Smooth muscle cell (in vitro differentiated cells): ENCODE results near the gene OAS3. TPM values are rescaled to one million over a fixed set of nuclear protein-coding genes. Genes with fewer than 3 reads are reported as not detected.

Experiments used
- DNase-seq: peaks from one replicate; lab custom pipeline; 2025; ENCODE audit not compliant: unreplicated experiment; lab: John Stamatoyannopoulos, UW
- H2AFZ ChIP-seq: fragments of 200-600 bp; sonication (generic); 2 replicates; pipeline ENCODE4 v1.6.0; 2016; ENCODE audit warnings: antibody characterized with exemption, low read depth, mild to moderate bottlenecking
- H3F3A ChIP-seq: fragments of 200-600 bp; sonication (generic); 2 replicates; pipeline ENCODE4 v1.6.0; 2017; ENCODE audit warnings: antibody characterized with exemption, low read depth
- H3K27ac ChIP-seq: fragments of 200-600 bp; sonication (generic); 2 replicates; pipeline ENCODE4 v1.5.1; 2016; ENCODE audit warnings: low read depth, mild to moderate bottlenecking
- H3K27me3 ChIP-seq: fragments of 200-600 bp; sonication (generic); 2 replicates; pipeline ENCODE4 v1.6.1; 2016; ENCODE audit warnings: low read depth, mild to moderate bottlenecking
- H3K36me3 ChIP-seq: fragments of 200-600 bp; sonication (generic); 2 replicates; pipeline ENCODE4 v1.5.1; 2016; ENCODE audit warnings: low read depth
- H3K4me1 ChIP-seq: fragments of 200-600 bp; sonication (generic); 2 replicates; pipeline ENCODE4 v1.5.1; 2016; ENCODE audit warnings: low read depth
- H3K4me2 ChIP-seq: fragments of 200-600 bp; sonication (generic); 2 replicates; pipeline ENCODE4 v1.6.0; 2016; ENCODE audit warnings: mild to moderate bottlenecking
- H3K4me3 ChIP-seq: fragments of 200-600 bp; sonication (generic); 2 replicates; pipeline ENCODE4 v1.5.1; 2016; ENCODE audit warnings: mild to moderate bottlenecking
- H3K79me2 ChIP-seq: fragments of 200-600 bp; sonication (generic); 2 replicates; pipeline ENCODE4 v1.6.0; 2016; ENCODE audit warnings: low read depth, mild to moderate bottlenecking
- H3K9ac ChIP-seq: fragments of 200-600 bp; sonication (generic); 2 replicates; pipeline ENCODE4 v1.6.0; 2016; ENCODE audit warnings: low read depth
- H3K9me3 ChIP-seq: fragments of 200-600 bp; sonication (generic); replicated peaks from 2 replicates; pipeline ENCODE4 v1.5.1; 2016; ENCODE audit warnings: low read depth
- H4K20me1 ChIP-seq: fragments of 200-600 bp; sonication (generic); 2 replicates; pipeline ENCODE4 v1.6.0; 2016; ENCODE audit warnings: low read depth
- CTCF ChIP-seq: fragments of 200-600 bp; sonication (generic); IDR thresholded peaks from 2 replicates; pipeline ENCODE4 v1.5.1; 2017; ENCODE audit warnings: borderline replicate concordance, mild to moderate bottlenecking, antibody characterized with exemption; ENCODE audit not compliant: insufficient read depth, poor library complexity, severe bottlenecking
- WGBS: methylation state at CpG from one replicate; pipeline ENCODE4 v1.1.7; 2016; ENCODE audit warnings: low lambda C conversion rate; 5-methylcytosine and 5-hydroxymethylcytosine counted together
- polyA plus RNA-seq: library from polyadenylated mRNA; unstranded; fragments of >200 nt; fragmentation: Nextera tagmentation; extraction: Ambion mirVana; gene quantifications from 2 replicates; pipeline ENCODE4 v1.2.1, GENCODE V29; 2016
- total RNA-seq: library from RNA; depleted of rRNA; stranded (reverse); fragments of >200 nt; gene quantifications from 2 replicates; pipeline ENCODE4 v1.2.3, GENCODE V29; 2014

The OAS3 gene
- total and polyA plus RNA-seq, 2 experiments from 2014 or later: 1.1 TPM; not detected in 1

- Histone ChIP-seq H4K20me1 (no peaks in the 10 kb centered on the region), H3K9ac (no peak overlapping the region), H3K4me2 (no peak overlapping the region), H3K36me3 (no peaks in the 10 kb centered on the region), H3K4me3 (no peak overlapping the region), H2AFZ (no peak overlapping the region), H3F3A (no peaks in the 10 kb centered on the region), H3K79me2 (no peaks in the 10 kb centered on the region), H3K27ac (no peak overlapping the region), H3K27me3 (no peaks in the 10 kb centered on the region), H3K9me3 (no peaks in the 10 kb centered on the region), H3K4me1 (peaks cover 4% of the 10 kb centered on the region)
- no peak for DNase-seq
- WGBS: 95% methylated on average over 8 of the region's 8 CpGs
- TF ChIP-seq CTCF: no peak
Observed at GRCh38 chr12:112977641-112978040, 39.4 kb downstream of the OAS3 start.

DNA sequence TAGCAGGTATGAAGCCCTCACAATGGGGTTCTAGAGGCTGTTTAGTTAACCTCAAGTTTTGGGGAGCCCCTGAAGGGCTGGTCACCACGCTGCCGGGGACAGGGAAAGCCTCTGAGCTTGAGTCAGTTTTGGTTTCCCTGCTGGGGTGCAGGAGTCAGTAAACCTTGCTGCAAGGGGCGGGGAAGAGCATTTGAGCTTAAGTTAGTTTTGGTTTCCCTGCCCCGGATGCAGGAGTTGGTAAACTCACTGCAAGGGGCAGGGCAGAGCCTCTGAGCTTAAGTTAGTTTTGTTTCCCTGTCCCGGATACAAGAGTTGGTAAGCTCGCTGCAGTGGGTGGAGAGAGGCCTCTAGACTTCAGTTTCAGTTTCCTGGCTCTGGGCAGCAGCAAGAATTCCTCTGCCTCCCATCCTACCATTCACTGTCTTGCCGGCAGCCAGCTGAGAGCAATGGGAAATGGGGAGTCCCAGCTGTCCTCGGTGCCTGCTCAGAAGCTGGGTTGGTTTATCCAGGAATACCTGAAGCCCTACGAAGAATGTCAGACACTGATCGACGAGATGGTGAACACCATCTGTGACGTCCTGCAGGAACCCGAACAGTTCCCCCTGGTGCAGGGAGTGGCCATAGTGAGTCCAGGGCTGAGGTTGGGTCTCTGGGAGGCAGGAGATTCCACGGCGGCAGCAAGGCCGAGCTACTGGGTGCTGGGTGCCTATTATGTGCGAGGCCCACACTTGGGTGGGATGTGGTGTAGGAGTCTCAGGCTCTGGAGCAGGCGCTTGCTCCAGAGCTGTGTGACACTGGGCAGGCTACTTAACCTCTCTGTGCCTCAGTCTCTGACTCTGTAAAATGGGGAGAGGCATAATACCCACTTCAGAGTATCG, 40.1 kb downstream of the OAS3 start, which contains the start of gene OAS2:
OAS2 (plus strand) TSS at position 357 of the 878 bp plus-strand sequence; CDS start at position 447, 90 bp downstream.
- Histone ChIP-seq H3K4me3 (no peak within 1 kb of the TSS), H3F3A (no peaks in the 10 kb centered on the region), H3K27me3 (no peaks in the 10 kb centered on the region), H2AFZ (no peak within 1 kb of the TSS), H3K36me3 (no peaks in the 10 kb centered on the region), H3K9me3 (no peaks in the 10 kb centered on the region), H3K9ac (no peak within 1 kb of the TSS), H3K4me1 (peaks cover 4% of the 10 kb centered on the region), H3K79me2 (no peaks in the 10 kb centered on the region), H3K4me2 (no peak within 1 kb of the TSS), H3K27ac (no peak within 1 kb of the TSS), H4K20me1 (no peaks in the 10 kb centered on the region)
- TF ChIP-seq CTCF: no peak
- 83% methylated on average over 19 of the region's 19 CpGs for WGBS
- no peak for DNase-seq

GRCh38 chr12:112979041-112979680, 40.9 kb downstream of the OAS3 start:
- no peaks in the 10 kb centered on the region for H3K79me2 ChIP-seq
- no peak overlapping the region for H2AFZ ChIP-seq
- H3K9me3 ChIP-seq: no peaks in the 10 kb centered on the region
- no peak for TF ChIP-seq CTCF
- no peaks in the 10 kb centered on the region for H3K36me3 ChIP-seq
- H3F3A ChIP-seq: no peaks in the 10 kb centered on the region
- no peak overlapping the region for H3K9ac ChIP-seq
- H3K4me2 ChIP-seq: no peak overlapping the region
- no peaks in the 10 kb centered on the region for H4K20me1 ChIP-seq
- no peak overlapping the region for H3K4me3 ChIP-seq
- DNase-seq: no peak
- no peak overlapping the region for H3K27ac ChIP-seq
- peaks cover 4% of the 10 kb centered on the region for H3K4me1 ChIP-seq
- no peaks in the 10 kb centered on the region for H3K27me3 ChIP-seq
- WGBS: 87% methylated on average over 6 of the region's 6 CpGs
